MM.1S (cell line): ENCODE measurements around the gene UBFD1.
"Not testable (repeated sequence)": the region's sequence is repeated elsewhere in the genome, so short reads cannot be mapped to it uniquely, and the experiment has no call there.

ENCODE experiments used
- EZH2 ChIP-seq: fragments of 300-600 bp; sonication (generic); optimal IDR thresholded peaks from 2 replicates; pipeline ENCODE3; 2017; ENCODE audit warnings: low read depth, mild to moderate bottlenecking, antibody characterized with exemption, low read length, mixed read lengths
- TF ChIP-seq, protein P1 (sequence below): fragments of 300-600 bp; sonication (generic); IDR thresholded peaks from 2 replicates; pipeline ENCODE4 v1.5.1; 2016; ENCODE audit warnings: antibody characterized with exemption, low read length, mixed read lengths

DNA sequence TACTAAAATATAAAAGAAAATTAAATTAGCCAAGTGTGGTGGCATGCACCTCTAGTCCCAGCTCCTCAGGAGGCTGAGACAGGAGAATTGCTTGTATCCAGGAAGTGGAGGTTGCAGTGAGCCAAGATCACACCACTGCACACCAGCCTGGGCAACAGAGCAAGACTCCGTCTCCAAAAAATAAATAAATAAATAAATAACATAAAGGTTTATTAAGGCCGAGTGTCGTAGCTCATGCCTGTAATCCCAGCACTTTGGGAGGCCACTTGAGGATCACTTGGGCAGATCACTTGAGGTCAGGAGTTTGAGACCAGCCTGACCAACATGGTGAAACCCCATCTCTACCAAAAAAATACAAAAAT, 16.7 kb upstream of the UBFD1 start:
- TF ChIP-seq, protein P1, sequence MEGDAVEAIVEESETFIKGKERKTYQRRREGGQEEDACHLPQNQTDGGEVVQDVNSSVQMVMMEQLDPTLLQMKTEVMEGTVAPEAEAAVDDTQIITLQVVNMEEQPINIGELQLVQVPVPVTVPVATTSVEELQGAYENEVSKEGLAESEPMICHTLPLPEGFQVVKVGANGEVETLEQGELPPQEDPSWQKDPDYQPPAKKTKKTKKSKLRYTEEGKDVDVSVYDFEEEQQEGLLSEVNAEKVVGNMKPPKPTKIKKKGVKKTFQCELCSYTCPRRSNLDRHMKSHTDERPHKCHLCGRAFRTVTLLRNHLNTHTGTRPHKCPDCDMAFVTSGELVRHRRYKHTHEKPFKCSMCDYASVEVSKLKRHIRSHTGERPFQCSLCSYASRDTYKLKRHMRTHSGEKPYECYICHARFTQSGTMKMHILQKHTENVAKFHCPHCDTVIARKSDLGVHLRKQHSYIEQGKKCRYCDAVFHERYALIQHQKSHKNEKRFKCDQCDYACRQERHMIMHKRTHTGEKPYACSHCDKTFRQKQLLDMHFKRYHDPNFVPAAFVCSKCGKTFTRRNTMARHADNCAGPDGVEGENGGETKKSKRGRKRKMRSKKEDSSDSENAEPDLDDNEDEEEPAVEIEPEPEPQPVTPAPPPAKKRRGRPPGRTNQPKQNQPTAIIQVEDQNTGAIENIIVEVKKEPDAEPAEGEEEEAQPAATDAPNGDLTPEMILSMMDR, result not testable (repeated sequence)
- TF ChIP-seq EZH2, result not testable (repeated sequence)
